Skeletal muscle tissue (tissue), 4 donors: Measurements from ENCODE around the gene WWP2. TPM values are rescaled to one million over a fixed set of nuclear protein-coding genes. Genes with fewer than 3 reads are reported as not detected.
"Not testable (repeated sequence)": the region's sequence is repeated elsewhere in the genome, so short reads cannot be mapped to it uniquely, and the experiment has no call there.

Experiments
- H3K27ac ChIP-seq: one replicate; pipeline ENCODE4 v1.7.0; 2013; ENCODE audit warnings: mild to moderate bottlenecking, low read depth, low read length, inconsistent platforms
- H3K27me3 ChIP-seq, 3 donors: one replicate each; pipeline ENCODE4 v1.7.0; 2013; ENCODE audit warnings: low read length in 3 of 3; ENCODE audit not compliant: control insufficient read depth in 3 of 3, insufficient read depth in 3 of 3
- H3K36me3 ChIP-seq, 3 donors: one replicate each; pipeline ENCODE4 v1.7.0; 2013; ENCODE audit warnings: low read length in 3 of 3; ENCODE audit not compliant: control insufficient read depth in 3 of 3, insufficient read depth in 3 of 3
- H3K4me1 ChIP-seq, 3 donors: one replicate each; pipeline ENCODE4 v1.7.0; 2013; ENCODE audit warnings: low read length in 3 of 3, mild to moderate bottlenecking in 3 of 3; ENCODE audit not compliant: control insufficient read depth in 3 of 3, insufficient read depth in 3 of 3
- H3K4me3 ChIP-seq, 3 donors: one replicate each; pipeline ENCODE4 v1.7.0; 2013; ENCODE audit warnings: low read length in 3 of 3
- H3K9ac ChIP-seq, 3 donors: one replicate each; pipeline ENCODE4 v1.7.0; 2013; ENCODE audit warnings: low read length in 3 of 3, mild to moderate bottlenecking in 3 of 3, moderate library complexity in 2 of 3, low read depth in 1 of 3
- H3K9me3 ChIP-seq, 3 donors: one replicate each; pipeline ENCODE4 v1.7.0; 2013; ENCODE audit warnings: low read length in 3 of 3; ENCODE audit not compliant: control insufficient read depth in 3 of 3
- total RNA-seq: library from RNA; depleted of rRNA; stranded (reverse); fragments of >200 nt; gene quantifications from one replicate; pipeline ENCODE4 v1.2.3, GENCODE V29; 2014
- donor health status: Osteomylitis.

Gene WWP2
- total RNA-seq, 1 donor from 2014 or later, result 14.1 TPM

GRCh38 chr16:69952116-69952515 is 190.0 kb downstream of the WWP2 start:
- H3K4me1 ChIP-seq, H3K36me3 ChIP-seq, H3K27ac ChIP-seq, H3K9me3 ChIP-seq, H3K27me3 ChIP-seq, H3K4me3 ChIP-seq, H3K9ac ChIP-seq: not testable (repeated sequence)

- H3K4me1 ChIP-seq, H3K27me3 ChIP-seq, H3K36me3 ChIP-seq, H3K4me3 ChIP-seq, H3K9me3 ChIP-seq, H3K9ac ChIP-seq, H3K27ac ChIP-seq: not testable (repeated sequence)
Measured at GRCh38 chr16:69952572-69953355, 190.6 kb downstream of the WWP2 start.

- not testable (repeated sequence) for H3K27ac ChIP-seq, H3K9ac ChIP-seq
Measured at GRCh38 chr16:69954241-69954640, 192.1 kb downstream of the WWP2 start.

GRCh38 chr16:69963312-69963711 is 201.2 kb downstream of the WWP2 start:
- not testable (repeated sequence) for H3K36me3 ChIP-seq, H3K27me3 ChIP-seq, H3K27ac ChIP-seq, H3K9me3 ChIP-seq, H3K4me3 ChIP-seq, H3K9ac ChIP-seq, H3K4me1 ChIP-seq

More at GRCh38 chr16:69954241-69954640, 192.1 kb downstream of the WWP2 start:
- H3K4me1 ChIP-seq, H3K9me3 ChIP-seq, H3K36me3 ChIP-seq, H3K4me3 ChIP-seq, H3K27me3 ChIP-seq: not testable (repeated sequence)

GRCh38 chr16:69964960-69965660 is 203.0 kb downstream of the WWP2 start:
- H3K9me3 ChIP-seq, H3K4me3 ChIP-seq, H3K36me3 ChIP-seq, H3K27me3 ChIP-seq, H3K4me1 ChIP-seq, H3K27ac ChIP-seq: not testable (repeated sequence)
- H3K9ac ChIP-seq, result peak overlapping the region in 1 of 3 donors; percentile 33

GRCh38 chr16:69965661-69966054 is 203.5 kb downstream of the WWP2 start:
- H3K9ac ChIP-seq, H3K27me3 ChIP-seq, H3K36me3 ChIP-seq, H3K9me3 ChIP-seq, H3K27ac ChIP-seq, H3K4me3 ChIP-seq, H3K4me1 ChIP-seq: not testable (repeated sequence)

GRCh38 chr16:69967688-69968087 is 205.6 kb downstream of the WWP2 start:
- not testable (repeated sequence) for H3K4me1 ChIP-seq, H3K9me3 ChIP-seq, H3K9ac ChIP-seq, H3K27me3 ChIP-seq, H3K27ac ChIP-seq, H3K4me3 ChIP-seq, H3K36me3 ChIP-seq

GRCh38 chr16:69968125-69968524 is 206.0 kb downstream of the WWP2 start:
- H3K27me3 ChIP-seq, H3K36me3 ChIP-seq, H3K9ac ChIP-seq, H3K27ac ChIP-seq, H3K4me1 ChIP-seq, H3K4me3 ChIP-seq, H3K9me3 ChIP-seq: not testable (repeated sequence)

GRCh38 chr16:69969657-69970056 is 207.5 kb downstream of the WWP2 start:
- H3K27ac ChIP-seq, H3K36me3 ChIP-seq, H3K9ac ChIP-seq, H3K27me3 ChIP-seq, H3K4me1 ChIP-seq, H3K9me3 ChIP-seq, H3K4me3 ChIP-seq: not testable (repeated sequence)

GRCh38 chr16:69972120-69972519 is 210.0 kb downstream of the WWP2 start:
- not testable (repeated sequence) for H3K9me3 ChIP-seq, H3K36me3 ChIP-seq, H3K27me3 ChIP-seq, H3K4me3 ChIP-seq, H3K4me1 ChIP-seq, H3K27ac ChIP-seq, H3K9ac ChIP-seq
